HG02840 (cell line): ENCODE measurements around the gene SLC26A11.

Source experiments
- ATAC-seq: cut with Tn5 transposase; IDR thresholded peaks from one replicate; pipeline ENCODE4 v1.9.1; 2021; ENCODE audit warnings: mild to moderate bottlenecking, moderate library complexity, moderate number of reproducible peaks; ENCODE audit not compliant: unreplicated experiment, low FRiP score

The SLC26A11 gene

DNA sequence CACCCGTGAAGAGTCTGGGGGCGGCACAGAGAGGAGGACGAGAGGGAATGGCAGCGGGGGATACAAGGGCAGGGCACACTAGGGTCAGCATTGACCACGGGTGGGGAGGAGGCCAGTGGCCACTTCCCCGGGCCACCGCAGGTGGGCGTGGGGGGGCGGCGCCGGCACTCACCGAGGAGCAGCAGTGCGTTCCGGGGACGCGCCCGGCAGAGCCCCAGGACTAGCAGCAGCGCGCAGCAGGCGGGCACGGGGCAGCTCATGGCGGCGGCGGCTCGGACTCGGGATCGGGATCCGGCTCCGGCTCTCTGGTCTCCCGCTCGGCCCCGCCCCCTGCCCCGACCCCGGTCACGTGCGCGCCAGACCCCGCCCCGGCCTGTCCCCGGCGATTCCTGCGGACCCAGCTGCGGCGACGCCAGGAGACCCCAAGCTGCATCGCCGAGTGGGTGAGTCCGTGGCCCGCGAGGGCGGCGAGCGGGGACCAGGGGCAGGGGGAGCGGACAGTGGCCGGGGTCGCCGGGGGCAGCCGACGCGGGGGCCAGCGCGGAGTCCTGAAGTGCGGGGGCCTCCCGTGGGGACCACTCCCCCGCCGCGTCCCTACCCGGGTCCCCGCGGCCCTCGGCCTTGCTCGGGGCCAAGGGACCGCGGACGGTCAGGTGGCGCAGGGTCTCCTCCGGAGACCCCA, at the start of gene SLC26A11, which contains the start of gene SGSH:
Gene SLC26A11, plus strand, starts transcription at position 374 of the 682 bp plus-strand sequence. CDS start 1,134 bp downstream, outside the sequence.
Gene SGSH, minus strand, starts transcription at position 280 of the 682 bp plus-strand sequence. Its CDS starts 20 bp downstream, at position 260.
- ATAC-seq = no peak

- ATAC-seq = no peak
These were observed 48.5 kb upstream of the SLC26A11 start for GRCh38 chr17:80171681-80172080.

DNA sequence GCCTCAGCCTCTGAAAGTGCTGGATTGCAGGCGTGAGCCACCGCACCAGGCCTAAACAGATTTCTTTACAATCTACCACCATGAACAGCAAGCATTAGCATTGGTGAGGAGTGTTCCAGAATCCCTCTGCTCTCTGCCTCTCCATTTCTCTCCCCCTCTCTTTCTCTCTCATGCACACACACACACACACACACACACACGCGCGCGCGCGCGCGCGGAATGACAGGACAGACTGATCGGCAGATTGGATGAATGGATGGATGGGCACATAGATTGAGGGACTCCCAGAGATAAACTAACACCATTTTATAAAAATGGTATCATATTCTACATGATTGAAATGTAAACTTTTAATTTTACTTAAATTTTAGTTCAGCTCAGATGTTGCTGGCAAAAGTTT, 47.1 kb upstream of the SLC26A11 start:
- ATAC-seq = no peak

DNA sequence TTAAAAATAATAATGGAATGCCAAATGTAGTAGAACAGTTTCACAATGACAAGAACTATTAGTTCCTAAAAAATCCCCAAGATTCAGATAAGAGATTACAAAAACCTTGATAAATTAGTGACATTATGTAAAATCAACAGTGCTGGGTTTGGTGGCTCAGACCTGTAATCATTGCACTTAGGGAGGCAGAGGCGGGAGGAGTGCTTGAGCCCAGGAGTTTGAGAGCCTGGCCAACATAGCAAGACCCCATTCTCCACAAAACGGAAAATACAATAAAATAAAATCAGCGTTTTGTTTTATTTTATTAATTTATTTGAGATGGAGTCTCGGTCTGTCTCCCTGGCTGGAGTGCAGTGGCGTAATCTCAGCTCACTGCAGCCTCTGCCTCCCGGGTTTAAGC, 46.3 kb upstream of the SLC26A11 start:
- ATAC-seq = no peak

DNA sequence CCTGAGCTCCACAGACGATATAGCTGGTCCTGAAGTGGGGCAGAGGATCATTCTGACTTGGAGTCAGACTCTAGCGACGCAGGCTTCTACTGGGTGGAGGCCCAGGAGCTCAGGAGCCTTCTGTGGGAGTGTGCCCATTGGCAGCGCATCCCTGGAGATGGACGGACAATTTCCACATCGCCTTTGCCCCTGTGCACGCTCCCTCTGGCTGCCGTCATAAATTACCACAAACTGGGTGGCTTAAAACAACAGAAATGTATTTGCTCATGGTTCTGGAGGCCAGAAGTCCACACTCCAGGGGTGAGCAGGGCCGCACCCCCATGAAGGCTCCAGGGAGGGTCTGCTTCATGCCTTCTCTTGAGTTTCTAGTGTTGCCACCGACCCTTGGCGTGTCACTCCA, 43.5 kb upstream of the SLC26A11 start:
- no peak for ATAC-seq

- ATAC-seq = no peak
These were observed 42.1 kb upstream of the SLC26A11 start for GRCh38 chr17:80177986-80178595.

- ATAC-seq = no peak
These were observed 40.0 kb upstream of the SLC26A11 start for GRCh38 chr17:80180192-80180591.

GRCh38 chr17:80181431-80181830, 38.8 kb upstream of the SLC26A11 start:
- no peak for ATAC-seq

DNA sequence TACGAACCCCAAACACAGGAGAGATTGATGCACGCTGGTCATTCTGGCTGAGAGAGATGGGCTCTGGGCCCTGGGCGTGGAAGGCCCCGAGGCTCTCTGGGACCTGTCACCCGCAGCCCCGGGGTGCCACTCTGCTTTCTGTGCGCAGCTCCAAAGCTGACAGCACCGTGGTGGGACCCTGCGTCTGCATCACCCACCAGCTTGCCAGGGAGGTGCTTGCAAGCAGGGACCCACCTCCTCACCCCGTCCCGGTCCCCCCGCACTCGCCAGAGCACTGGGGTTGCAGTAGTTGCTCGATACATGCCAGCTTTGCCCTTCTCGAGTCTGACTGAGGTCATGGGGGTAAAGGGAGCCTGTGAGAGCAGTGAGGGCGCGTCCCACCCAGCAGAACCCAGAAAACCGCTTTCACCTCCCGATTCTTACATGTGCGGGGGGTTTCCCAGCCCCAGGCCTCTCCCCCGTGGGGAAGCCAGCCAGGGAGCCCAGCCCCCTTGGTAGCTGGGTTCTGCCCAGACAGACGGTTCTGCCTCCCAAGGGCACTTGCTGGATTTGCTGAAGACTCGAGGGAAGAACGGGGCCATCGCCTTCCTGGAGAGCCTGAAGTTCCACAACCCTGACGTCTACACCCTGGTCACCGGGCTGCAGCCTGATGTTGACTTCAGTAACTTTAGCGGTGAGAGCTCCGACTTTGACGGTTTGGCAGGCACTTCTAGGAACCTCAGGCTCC, 37.9 kb upstream of the SLC26A11 start:
- no peak for ATAC-seq

DNA sequence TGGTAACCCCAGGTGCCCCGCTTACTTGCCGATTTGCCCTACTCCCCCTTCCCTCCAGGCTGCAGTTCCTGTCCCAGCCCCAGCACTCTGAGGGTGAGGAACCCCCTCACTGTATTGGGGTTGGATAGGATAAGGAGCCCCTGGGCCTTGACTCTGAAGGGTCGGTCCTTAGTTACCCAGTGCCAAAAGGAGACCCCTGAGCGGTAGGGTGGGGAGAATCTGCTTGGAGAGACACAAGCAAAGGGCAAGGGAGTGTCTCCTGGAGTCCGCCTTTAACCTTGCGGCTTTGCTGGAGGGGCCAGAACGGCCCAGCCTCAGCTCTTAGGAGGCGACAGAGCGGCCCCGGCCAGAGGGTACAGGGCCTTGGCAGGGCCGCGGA, 37.4 kb upstream of the SLC26A11 start:
- no peak for ATAC-seq

GRCh38 chr17:80183581-80184422, 36.4 kb upstream of the SLC26A11 start:
- ATAC-seq = no peak

- ATAC-seq = no peak
These were observed 35.9 kb upstream of the SLC26A11 start for GRCh38 chr17:80184423-80184714.

GRCh38 chr17:80185968-80186367, 34.3 kb upstream of the SLC26A11 start:
- ATAC-seq = no peak

- no peak for ATAC-seq
These were observed 33.1 kb upstream of the SLC26A11 start for GRCh38 chr17:80187090-80187489.

- no peak for ATAC-seq
These were observed 32.7 kb upstream of the SLC26A11 start for GRCh38 chr17:80187515-80187941.

- ATAC-seq = no peak
These were observed 30.6 kb upstream of the SLC26A11 start for GRCh38 chr17:80189611-80190010.

- no peak for ATAC-seq
These were observed 29.5 kb upstream of the SLC26A11 start for GRCh38 chr17:80190716-80191115.

- ATAC-seq = no peak
These were observed 29.0 kb upstream of the SLC26A11 start for GRCh38 chr17:80191192-80191591.

DNA sequence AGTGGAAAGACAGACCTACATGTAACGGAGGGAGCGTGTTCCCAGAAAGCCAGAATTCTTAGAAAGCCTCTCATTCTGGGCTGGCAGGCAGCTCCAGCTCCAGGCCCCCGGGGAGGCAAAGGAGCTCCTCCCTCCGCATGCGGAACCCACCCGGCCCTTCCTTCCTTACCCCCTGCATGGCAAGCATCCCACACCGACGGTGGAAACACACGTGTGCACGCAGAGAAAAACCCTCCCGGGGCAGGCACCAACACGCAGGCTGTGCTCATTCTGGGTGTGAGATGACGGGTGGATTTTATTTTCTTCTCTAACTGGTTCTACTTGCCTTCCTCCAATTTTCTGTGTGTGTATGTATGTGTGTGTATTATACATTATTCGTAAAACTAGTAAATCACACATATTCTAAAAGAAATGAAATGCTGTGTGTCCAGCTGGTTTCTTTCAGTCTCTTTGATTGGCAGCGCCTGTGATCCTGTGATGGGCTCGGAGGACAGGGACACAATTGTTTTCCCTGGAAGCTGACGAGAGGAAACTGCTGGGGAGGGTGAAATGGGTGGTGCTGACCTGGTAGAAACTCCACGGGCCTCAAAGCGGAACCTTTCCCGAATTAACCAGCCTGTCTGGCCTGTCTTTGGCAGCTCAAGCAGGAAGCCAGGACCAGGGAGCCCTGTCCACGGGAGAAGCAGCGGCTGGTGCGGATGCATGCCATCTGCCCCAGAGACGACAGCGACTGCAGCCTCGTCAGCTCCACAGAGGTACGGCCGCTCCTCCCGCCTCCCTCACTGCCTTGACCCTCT, 28.2 kb upstream of the SLC26A11 start:
- ATAC-seq = no peak

DNA sequence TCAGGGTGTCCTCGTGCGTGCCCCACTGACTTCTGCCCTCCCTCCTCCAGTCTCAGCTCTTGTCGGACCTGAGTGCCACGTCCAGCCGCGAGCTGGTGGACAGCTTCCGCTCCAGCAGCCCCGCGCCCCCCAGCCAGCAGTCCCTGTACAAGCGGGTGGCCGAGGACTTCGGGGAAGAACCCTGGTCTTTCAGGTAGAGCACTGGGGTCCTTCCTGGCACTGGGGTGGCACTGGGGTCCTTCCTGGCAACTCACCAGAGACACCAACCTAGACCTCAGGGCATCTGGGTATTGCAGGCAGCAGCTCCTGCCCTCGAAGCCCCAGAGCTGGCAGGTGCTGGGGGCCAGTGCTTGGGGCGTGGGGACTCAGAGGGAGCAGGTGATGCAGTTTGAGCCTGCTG, 25.1 kb upstream of the SLC26A11 start:
- ATAC-seq = no peak
